CD4-positive, alpha-beta T cell treated with Interferon gamma for 1 hour (primary cell): ENCODE measurements around the gene RBM47.
"Not testable (repeated sequence)": the region's sequence is repeated elsewhere in the genome, so short reads cannot be mapped to it uniquely, and the experiment has no call there.

Experiments
- DNase-seq: peaks from one replicate; pipeline ENCODE4 v3.0.0-alpha.2; 2020

The RBM47 gene

DNA sequence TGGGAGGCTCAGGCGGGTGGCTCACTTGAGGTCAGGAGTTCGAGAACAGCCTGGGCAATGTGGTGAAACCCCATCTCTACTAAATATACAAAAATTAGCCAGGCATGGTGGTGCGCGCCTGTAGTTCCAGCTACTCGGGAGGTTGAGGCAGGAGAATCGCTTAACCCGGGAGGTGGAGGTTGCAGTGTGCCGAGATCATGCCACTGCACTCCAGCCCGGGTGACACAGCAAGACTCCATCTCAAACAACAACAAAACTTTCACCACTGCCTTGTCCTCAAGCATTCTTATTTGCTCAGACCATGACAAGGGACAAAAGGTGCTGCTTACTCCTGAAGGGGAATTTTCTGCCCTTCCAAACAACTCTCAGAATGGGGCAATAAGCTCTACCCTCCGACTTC lies 194.4 kb downstream of the RBM47 start:
- not testable (repeated sequence) for DNase-seq

DNA sequence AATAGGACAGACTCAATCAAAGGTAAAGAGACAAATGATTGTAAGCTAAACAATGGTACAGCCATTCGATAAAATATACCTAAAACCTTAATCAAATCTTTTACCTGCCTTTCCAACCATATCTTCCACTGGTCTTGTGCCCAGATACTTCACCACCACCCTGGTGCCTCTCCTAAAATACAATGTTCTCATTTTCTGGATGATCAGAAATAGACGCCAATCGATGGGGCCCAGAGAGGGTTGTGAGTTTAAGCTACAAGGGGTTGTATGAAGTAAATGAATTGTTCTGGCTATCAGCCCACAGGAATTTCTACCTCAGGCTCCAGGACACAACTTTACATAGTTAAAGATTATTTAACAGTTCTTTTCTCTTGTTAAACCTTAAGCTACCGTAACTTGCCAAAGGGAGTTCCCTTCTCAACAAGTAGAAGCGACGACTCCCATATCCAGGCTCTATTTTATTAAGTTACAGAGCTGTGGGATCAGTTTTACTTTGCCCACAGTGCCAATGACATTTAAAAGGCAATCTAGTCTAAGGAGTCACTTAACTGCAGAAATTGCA lies 195.5 kb downstream of the RBM47 start:
- no peak for DNase-seq

DNA sequence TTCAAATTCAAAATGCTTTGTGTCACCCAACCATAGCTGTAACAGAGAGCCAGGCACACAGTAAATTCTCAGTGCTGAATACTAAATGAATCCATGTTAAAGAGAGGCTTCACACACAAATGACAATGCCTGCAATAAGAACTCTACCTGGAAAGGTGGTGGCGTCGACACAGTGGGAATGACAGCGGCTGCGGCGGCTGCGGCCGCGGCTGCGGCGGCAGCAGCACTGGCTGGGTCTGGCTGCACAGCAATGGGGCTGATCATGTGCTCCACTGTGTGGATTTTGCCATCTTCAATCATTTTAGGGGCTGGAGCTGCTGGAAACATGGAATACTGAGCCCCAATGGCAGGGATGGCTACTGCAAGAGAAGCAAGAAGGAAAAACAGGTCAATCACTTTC lies 197.2 kb downstream of the RBM47 start:
- no peak for DNase-seq

DNA sequence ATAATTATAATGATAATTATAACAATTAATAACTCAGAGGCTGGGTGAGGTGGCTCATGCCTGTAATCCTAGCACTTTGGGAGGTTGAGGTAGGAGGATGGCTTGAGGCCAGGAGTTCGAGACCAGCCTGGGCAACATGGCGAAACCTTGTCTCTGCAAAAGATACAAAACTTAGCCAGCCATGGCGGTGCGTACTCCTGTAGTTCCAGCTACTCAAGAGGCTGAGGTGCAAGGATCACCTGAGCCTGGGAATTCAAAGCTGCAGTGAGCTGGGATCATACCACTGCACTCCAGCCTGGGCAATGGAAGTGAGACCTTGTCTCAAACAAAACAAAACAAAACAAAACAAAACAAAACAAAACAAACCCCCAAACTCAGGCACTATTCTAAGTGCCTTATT lies 201.8 kb downstream of the RBM47 start:
- DNase-seq: not testable (repeated sequence)

DNA sequence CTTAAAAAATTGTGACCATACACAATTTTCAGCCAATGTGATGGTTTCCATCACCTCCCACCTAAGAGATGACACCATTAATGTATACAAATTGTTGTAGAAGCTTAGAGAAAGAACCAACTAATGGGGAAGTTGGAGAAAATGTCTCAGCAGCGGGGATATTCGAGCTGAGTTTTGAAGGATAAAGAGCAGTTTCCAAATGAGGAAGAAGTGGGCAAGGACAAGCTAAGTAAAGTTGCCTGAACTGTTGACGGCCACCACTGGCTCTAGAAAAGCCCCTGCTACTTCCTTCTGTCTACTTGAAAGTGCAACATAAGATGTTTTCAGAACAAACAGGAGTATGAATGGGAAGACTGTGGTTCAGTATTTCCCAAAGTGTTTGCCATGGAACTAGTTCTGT lies 202.5 kb downstream of the RBM47 start:
- DNase-seq: no peak

DNA sequence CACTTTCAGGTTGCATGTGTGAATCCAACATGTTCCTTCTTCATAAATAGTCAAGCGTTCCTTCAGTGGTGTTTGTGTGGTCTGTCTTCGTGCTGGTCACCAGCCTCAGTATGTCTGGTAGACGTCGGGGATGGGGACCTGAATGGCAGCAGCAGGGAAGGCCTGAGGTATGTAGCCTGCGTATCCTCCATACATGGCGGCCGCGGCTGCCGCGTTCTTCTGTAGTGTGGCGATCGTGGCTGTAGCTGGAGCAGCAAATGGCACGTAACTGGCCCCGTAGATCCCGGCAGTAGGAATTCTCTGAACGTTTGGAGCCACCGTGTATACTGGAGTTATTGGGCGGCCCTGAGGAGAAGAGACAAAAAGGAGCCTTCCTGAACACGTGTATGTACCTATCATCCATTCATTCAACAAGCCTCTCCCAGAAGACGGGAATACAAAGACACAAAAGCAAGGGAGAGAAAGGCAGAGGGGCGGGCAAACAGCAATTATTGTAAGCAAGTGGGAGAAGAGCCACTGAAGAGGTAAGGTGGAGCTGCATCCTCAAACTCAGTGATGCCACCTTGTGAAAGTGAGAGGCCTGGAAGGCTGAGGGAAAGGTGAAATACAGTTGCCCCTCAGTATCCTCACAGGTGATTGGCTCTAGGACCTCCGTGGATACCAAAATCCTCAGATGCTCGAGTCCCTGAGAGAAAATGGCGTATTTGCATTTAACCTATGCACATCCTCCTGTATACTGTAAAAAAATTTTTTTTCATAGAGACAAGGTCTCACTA lies 203.7 kb downstream of the RBM47 start:
- DNase-seq: no peak

DNA sequence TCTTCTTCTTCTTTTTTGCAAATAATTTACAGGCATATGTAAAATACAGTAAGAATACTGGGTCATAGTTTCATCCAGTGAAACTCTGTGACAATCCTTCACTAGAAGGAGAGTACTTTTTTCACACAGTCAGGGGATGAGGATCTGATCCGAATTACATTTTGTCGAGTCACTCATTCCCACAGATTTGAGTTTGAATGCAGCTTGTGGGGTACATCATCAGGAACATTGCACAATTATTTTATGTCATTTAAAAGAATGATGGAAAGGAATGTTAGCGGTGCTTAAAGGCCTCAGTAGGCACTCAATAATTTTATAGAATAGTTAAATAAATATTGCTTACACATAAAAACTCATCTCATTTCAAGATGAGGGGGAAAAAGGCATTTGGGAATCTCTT lies 205.9 kb downstream of the RBM47 start:
- DNase-seq: no peak

DNA sequence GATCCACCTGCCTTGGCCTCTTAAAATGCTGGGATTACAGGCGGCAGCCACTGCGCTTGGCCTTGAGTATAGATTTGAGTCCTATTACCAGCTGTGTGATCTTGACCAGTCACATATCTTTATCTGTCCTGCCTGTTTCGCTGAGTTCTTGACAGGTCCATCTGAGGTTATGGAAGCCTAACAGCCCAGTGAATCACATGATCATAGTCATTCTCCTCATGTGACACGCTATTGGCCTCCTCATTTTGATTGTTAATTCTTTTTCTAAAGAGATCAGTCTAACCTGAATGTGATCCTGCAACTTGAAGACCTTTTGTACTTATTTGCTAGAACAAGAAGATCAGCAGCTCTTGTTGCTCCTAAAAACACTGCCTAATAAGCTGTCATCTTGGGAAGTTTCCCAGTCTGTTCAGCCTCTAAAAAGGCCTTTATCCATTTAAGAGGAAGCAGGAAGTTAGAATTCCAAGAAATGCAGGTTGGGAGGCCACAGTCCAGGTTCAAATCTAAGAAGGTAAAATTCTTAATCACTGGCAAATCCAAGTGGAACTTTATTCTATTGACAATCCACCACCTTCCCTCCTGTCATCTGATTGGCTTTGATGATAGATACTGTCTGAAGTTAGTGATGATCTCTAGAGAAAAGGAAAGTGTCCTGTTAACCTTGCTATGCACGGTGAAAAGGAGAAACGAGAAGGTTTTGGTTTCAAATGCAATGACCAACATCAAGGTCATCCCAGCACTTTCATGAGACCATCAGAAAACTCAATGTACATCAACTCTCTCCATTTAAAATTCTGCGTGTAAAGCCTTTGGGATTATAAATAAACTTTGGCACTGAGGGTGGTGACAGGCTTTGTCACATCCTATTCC lies 207.6 kb downstream of the RBM47 start:
- no peak for DNase-seq

DNA sequence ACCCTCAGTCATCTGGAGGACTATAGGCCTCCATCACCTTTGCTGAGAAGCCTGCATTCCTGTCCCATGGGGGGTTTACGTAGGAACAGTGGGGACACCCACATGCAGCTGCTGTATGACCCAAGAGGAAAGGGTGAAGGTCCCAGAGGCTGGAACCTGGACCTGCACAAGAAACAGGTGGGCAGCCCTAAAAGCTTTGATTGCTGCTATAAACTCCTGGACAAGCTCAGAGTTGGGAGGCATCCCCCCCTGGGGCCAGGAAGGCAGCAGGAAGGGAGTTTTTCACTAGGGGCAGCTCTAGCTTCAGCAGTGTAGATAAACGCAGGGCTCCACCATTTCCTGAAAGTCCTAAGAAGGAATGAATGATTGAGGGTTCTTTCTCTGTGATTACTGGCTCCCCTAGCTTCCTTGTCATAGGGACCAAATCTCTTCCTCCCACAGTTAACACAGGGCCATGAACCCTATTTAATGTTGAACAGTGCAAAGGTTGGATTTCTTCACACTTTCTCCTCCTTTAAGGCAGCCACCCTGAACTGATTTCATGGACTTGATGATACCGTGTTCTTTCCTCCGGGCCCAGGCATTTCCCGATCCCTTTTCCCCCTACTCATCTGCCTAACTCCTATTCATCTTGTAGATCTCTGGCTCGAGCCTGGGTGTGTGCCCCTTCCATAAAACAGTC lies 210.3 kb downstream of the RBM47 start:
- DNase-seq: no peak

DNA sequence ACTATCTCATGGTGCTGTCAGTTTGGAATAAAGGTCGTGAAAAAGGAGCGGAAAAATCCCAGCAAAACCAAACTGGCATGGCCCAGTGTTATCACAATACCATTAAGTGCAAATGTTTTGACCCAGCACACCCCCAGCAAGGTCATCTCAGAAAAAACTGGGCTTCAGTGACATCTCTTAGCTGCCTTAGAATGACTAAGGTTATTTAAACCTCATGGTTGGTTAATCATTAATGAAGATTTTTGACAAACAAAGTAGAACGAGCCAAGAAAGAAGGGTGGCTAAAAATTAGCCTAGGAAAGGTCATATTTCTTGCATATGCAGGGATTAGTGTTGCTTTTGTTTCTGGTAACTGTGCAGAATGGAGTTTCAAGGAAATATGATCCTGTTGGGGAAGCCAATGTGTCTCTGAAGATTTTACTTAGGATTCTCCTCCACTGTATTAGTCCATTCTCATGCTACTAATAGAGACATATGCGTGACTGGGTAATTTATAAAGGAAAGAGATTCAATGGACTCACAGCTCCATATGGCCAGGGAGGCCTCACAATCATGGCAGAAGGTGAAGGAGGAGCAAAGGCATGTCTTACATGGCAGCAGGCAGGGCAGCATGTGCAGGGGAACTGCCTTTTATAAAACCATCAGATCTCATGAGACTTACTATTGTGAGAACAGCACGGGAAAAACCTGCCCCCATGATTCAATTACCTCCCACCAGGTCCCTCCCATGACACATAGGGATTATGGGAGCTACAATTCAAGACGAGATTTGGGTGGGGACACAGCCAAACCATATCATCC lies 211.0 kb downstream of the RBM47 start:
- no peak for DNase-seq

DNA sequence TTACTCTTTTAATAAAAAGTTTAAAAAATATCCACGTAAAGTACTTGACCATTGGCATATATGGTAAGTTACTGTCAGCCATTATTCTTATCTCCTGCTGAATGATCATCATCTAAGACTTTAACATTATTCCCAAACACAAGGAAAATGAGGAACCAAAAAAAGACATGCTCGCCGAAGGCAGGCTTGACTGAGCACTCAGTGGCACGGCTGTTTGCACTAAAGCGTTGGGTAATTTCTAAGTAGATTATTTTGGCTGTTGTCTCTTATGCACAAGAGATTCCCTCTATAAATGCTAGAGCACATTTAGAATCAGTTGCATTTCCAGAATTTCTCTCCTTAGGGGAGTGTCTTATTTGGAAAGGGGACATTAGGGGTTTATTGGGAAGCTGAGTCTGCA lies 211.7 kb downstream of the RBM47 start:
- no peak for DNase-seq

DNA sequence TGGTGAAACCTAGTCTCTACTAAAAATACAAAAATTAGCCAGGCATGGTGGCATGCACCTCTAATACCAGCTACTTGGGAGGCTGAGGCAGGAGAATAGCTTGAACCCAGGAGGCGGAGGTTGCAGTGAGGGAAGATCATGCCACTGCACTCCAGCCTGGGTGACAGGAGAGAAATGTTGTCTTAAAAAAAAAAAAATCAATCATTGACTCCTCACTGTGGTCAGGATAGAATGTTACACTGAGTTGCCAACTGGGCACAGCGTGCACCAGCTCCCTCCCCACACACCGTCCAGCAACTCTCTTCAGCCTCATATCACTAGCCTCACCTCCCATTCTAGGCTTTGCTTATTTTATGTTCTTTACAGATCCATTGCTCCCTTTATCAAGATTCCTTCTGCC lies 215.0 kb downstream of the RBM47 start:
- DNase-seq: no peak

DNA sequence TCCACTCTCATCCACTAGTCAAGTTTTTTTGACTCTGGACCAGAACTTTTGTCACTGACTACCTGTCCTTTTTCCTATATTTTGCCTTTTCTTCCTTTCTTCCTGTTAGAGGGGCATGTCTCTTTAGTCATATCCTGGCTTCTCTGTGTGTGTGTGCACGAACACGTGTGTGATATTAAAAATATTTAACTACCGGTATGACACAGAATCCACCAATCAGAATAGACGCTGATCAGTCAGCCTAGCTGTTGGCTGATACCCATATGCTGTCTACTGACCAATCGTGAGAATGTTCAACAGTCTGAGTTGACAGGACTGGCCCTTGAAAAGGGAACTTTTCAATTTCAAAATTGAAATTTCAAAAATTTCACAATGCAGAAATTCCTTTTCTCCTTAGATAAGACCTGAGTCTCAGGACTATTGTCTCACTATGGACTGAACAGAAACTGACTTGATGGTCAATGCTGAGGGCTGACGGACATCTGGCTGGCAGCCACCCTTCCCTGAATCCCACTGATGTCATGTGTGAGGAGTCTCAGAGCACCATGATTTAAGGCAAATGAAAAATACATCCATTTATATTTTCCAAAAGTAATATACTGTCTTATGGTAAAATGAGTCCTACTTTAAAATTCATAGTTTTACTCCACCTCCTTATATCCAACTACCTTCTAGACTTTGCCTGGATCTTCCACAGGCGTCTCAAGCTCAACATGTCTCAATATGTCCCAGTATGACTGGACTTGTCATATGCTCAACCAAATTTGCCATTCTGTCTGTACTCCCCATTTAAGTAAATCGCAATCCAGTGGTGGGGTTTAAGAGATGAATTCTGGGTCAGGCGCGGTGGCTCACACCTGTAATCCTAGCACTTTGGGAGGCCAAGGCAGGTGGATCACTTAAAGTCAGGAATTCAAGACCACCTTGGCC lies 216.5 kb downstream of the RBM47 start:
- DNase-seq: no peak

DNA sequence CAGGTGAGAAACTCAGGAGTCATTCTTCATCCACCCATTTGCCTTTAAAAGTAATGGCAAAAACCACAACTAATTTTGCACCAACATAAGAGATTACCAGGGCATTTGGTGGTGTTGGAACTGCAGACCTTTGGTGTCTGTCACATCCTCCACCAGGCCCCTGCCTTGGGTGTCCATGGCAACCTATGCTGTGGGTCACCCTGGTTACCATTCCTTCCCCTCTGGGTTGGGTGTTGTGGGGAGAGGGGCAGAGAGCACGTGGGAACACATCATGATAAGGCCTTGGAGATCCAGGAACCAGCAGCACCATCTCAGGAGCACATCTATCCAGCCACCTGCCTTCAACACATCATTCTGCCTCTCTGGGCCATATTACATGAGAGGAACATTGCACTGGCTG lies 217.3 kb downstream of the RBM47 start:
- no peak for DNase-seq

DNA sequence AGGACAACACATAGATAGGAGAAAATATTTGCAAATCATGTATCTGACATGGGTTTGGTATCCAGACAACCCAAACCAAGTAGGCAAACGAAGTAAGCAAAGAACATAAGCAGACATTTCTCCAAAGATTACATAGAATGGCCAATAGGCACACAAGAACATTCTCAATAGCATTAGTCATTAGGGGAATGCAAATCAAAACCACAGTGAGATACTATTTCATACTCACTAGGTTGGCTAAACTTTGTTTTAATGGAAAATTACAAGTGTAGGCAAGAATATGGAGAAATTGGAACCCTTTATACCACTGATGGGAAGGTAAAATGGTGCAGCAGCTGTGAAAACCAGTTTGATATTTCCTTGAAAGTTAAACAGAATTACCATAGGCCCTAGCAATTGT lies 219.8 kb downstream of the RBM47 start:
- DNase-seq: no peak

DNA sequence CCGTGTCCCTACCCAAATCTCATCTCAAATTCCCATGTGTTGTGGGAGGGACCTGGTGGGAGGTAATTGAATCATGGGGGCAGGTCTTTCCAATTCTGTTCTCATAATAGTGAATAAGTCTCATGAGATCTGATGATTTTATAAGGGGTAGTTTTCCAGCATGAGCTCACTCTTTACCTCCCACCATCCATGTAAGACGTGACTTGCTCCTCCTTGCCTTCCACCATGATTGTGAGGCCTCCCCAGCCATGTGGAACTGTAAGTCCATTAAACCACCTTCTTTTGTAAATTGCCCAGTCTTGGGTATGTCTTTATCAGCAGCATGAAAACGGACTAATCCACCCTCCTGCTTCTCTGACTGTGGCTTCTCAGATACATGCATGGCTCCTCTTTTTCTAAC lies 222.2 kb downstream of the RBM47 start:
- not testable (repeated sequence) for DNase-seq

DNA sequence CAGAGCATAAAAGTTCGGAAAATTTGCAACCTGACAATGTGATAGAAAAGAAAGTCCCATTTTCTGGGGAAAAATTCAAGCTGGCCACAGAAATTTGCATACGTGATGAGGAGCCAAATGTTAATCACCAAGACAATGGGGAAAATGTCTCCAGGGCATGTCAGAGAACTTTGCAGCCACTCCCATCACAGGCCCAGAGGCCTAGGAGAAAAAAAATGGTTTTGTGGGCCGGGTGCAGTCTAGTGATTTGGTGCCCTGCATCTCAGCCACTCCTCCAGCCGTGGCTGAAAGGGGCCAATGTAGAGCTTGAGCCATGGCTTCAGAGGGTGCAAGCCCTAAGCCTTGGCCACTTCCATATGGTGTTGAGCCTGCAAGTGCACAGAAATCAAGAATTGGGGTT lies 223.3 kb downstream of the RBM47 start:
- no peak for DNase-seq

DNA sequence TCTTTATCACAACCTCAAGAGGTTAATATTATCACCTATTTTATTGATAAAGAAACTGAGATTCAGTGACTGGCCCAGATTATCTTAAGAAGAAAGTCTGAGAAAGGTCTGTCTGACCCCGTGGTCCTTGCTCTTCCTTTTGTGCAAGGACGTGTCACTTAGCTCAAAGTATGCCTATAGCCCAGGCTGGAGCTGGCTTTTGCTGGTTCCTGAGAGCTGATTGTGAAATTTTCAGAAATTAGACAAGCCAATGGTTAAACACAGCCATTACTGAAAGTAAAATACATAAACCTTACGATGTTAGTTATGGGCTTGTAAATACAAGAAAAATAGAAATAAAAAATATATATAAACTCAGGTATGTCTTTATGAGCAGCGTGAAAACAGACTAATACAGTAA lies 224.5 kb downstream of the RBM47 start:
- no peak for DNase-seq

DNA sequence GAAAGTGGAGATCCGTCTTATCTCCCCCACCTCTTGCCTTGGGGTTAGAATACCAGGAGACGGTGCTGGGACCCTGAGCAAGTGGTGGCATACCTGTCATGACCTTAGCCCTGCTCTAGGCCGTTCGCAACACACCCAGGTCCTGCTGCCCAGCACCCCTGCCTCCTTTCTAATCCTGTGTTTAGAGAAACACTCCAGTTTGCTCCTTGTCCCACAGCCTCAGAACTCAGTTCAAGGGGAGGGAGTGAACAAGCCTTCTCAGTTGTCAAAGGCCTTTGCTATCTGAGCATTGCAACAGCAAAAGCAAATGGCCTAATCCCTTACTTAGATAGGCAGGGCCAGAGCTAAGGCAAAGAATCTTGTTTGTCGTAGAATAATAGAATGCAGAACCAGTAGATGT lies 226.6 kb downstream of the RBM47 start:
- DNase-seq: no peak

DNA sequence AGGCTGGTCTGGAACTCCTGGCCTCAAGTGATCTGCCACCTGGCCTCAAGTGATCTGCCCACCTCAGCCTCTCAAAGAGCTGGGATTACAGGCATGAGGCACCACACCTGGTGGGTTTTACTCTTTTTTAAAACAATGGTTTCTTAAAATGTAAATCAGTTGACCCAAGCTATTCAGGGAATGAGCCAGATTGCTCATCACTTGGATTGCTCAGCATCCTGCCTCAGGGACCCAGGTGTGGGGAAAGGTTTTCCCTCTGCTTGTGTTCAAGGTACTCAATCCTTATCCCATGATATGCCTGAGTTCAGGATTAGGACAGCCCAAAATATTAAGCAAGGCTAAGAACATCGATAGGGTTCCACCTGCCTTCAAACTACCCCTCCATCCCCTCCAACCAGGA lies 227.1 kb downstream of the RBM47 start:
- DNase-seq: no peak

DNA sequence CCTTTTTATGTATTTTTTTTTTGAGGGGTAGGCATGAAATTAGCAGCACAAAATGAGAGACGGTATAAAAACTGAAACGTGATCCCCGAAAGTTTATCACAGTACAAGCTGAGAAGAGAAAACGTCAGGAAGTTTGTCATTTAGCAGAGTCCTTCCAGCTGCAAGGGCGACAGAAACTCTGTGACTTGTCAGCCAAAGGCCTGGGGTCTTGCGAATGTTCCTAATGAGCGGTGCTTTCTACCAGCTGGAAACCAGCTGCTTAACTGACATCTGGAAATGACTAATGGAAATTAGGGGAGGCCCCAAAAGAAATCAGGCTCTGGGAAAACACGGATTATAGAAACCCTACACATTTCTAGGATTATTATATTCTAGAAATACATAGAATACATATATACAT lies 228.0 kb downstream of the RBM47 start:
- no peak for DNase-seq
